H1 (cell line): ENCODE data around the gene GPC6. TPM values are rescaled to one million over a fixed set of nuclear protein-coding genes. Genes with fewer than 3 reads are reported as not detected.

Experiments used
- CTCF ChIA-PET: fragments of 300-600 bp; sonication (Branson Sonifier 250); formaldehyde crosslinking; loops from one replicate; lab custom pipeline; 2021; ENCODE audit not compliant: partially characterized antibody; lab: Charles Lee
- POLR2A ChIA-PET: fragments of 300-600 bp; sonication (Branson Sonifier 250); formaldehyde crosslinking; loops from one replicate; lab custom pipeline; 2021; ENCODE audit warnings: inconsistent platforms; ENCODE audit not compliant: partially characterized antibody; lab: Charles Lee
- DNase-seq, 2 experiments: peaks; one replicate each; pipeline versions ENCODE4 v3.0.0 to v3.0.0-alpha.2; 2010 to 2022; ENCODE audit warnings: low spot score in 2 of 2, low read depth in 1 of 2, mixed read lengths in 1 of 2
- FAIRE-seq: peaks from 2 replicates; lab custom pipeline; 2011; peaks lifted over from hg19 to GRCh38; lab: Jason Lieb, UNC
- H2AFZ ChIP-seq: 2 replicates; pipeline ENCODE4 v1.8.1; 2012; ENCODE audit warnings: low read length, inconsistent platforms
- H2AK5ac ChIP-seq: 2 replicates; pipeline ENCODE4 v1.6.1; 2013; ENCODE audit warnings: low read depth, low read length
- H2BK120ac ChIP-seq: replicated peaks from 2 replicates; pipeline ENCODE3; 2013; ENCODE audit warnings: low read depth, low read length, inconsistent platforms
- H2BK12ac ChIP-seq: 2 replicates; pipeline ENCODE4 v1.6.1; 2013; ENCODE audit warnings: low read depth, low read length
- H2BK15ac ChIP-seq: 2 replicates; pipeline ENCODE4 v1.6.1; 2013; ENCODE audit warnings: low read length
- H2BK20ac ChIP-seq: 2 replicates; pipeline ENCODE4 v1.6.1; 2013; ENCODE audit warnings: low read length
- H2BK5ac ChIP-seq: 2 replicates; pipeline ENCODE4 v1.6.1; 2013; ENCODE audit warnings: low read depth, low read length
- H3K14ac ChIP-seq: 2 replicates; pipeline ENCODE4 v1.6.1; 2013; ENCODE audit warnings: inconsistent platforms; ENCODE audit not compliant: insufficient read length
- H3K18ac ChIP-seq: 2 replicates; pipeline ENCODE4 v1.6.1; 2013; ENCODE audit warnings: low read length; ENCODE audit errors: extremely low read depth
- H3K23ac ChIP-seq: 2 replicates; pipeline ENCODE4 v1.6.1; 2013; ENCODE audit warnings: inconsistent platforms; ENCODE audit not compliant: insufficient read length
- H3K23me2 ChIP-seq: 2 replicates; pipeline ENCODE4 v1.6.1; 2013; ENCODE audit warnings: low read depth, low read length
- H3K27ac ChIP-seq: 2 replicates; pipeline ENCODE4 v1.6.1; 2011; ENCODE audit warnings: low read depth, low read length, inconsistent platforms
- H3K27me3 ChIP-seq, 4 experiments: replicated peaks in 1 of 4; 1 replicate in 1 of 4; 2 replicates in 3 of 4; pipeline versions ENCODE4 v1.6.1 to v1.8.1; 2011 to 2013; ENCODE audit warnings: low read length in 3 of 4, mild to moderate bottlenecking in 3 of 4, inconsistent platforms in 2 of 4, mixed read lengths in 2 of 4, moderate library complexity in 1 of 4; ENCODE audit not compliant: control insufficient read depth in 3 of 4, insufficient read depth in 3 of 4; ENCODE audit errors: extremely low read depth in 1 of 4
- H3K36me3 ChIP-seq, 4 experiments: 2 replicates each; pipeline versions ENCODE4 v1.6.1 to v1.8.1; 2011 to 2013; ENCODE audit warnings: mild to moderate bottlenecking in 4 of 4, low read length in 3 of 4, moderate library complexity in 2 of 4, control low read depth in 1 of 4, inconsistent platforms in 1 of 4; ENCODE audit not compliant: insufficient read depth in 4 of 4, control insufficient read depth in 2 of 4
- H3K4ac ChIP-seq: replicated peaks from 2 replicates; pipeline ENCODE3; 2013; ENCODE audit warnings: low read length, low read depth, mixed read lengths, inconsistent platforms; ENCODE audit not compliant: insufficient read length
- H3K4me1 ChIP-seq, 4 experiments: replicated peaks in 1 of 4; 1 replicate in 1 of 4; 2 replicates in 3 of 4; pipeline versions ENCODE4 v1.6.1 to v1.8.1; 2011 to 2013; ENCODE audit warnings: low read length in 3 of 4, inconsistent platforms in 2 of 4, mixed read lengths in 1 of 4; ENCODE audit not compliant: insufficient read depth in 4 of 4, control insufficient read depth in 3 of 4
- H3K4me2 ChIP-seq, 2 experiments: 2 replicates each; pipeline versions ENCODE4 v1.6.1 to v1.8.1; 2011 to 2013; ENCODE audit warnings: low read depth in 2 of 2, low read length in 2 of 2, control low read depth in 1 of 2, inconsistent platforms in 1 of 2, mild to moderate bottlenecking in 1 of 2; ENCODE audit not compliant: insufficient read depth in 1 of 2
- H3K4me3 ChIP-seq, 4 experiments: fragments of 200-600, 300-600 bp in 1 of 4; sonication (generic), shearing (Covaris generic), sonication (Bioruptor Twin) in 1 of 4; 2 replicates each; pipeline versions ENCODE4 v1.5.1 to v1.8.1; 2011 to 2016; ENCODE audit warnings: low read length in 4 of 4, low read depth in 3 of 4, control low read depth in 2 of 4, inconsistent platforms in 2 of 4, mild to moderate bottlenecking in 2 of 4, mixed read lengths in 1 of 4, moderate library complexity in 1 of 4; ENCODE audit not compliant: insufficient read depth in 2 of 4; ENCODE audit errors: extremely low read depth in 1 of 4
- H3K56ac ChIP-seq: replicated peaks from 2 replicates; pipeline ENCODE3; 2013; ENCODE audit warnings: low read depth, mild to moderate bottlenecking, mixed read lengths, low read length, inconsistent platforms; ENCODE audit not compliant: insufficient read length
- H3K79me1 ChIP-seq: 2 replicates; pipeline ENCODE4 v1.6.1; 2013; ENCODE audit warnings: low read depth, low read length, control low read depth
- H3K79me2 ChIP-seq, 2 experiments: 2 replicates each; pipeline versions ENCODE4 v1.6.1 to v1.8.1; 2012 to 2013; ENCODE audit warnings: low read length in 2 of 2, mild to moderate bottlenecking in 2 of 2, inconsistent platforms in 1 of 2; ENCODE audit not compliant: insufficient read depth in 2 of 2, control insufficient read depth in 1 of 2
- H3K9ac ChIP-seq, 4 experiments: replicated peaks in 1 of 4; 1 replicate in 1 of 4; 2 replicates in 3 of 4; pipeline versions ENCODE4 v1.6.1 to v1.8.1; 2011 to 2013; ENCODE audit warnings: low read depth in 3 of 4, low read length in 3 of 4, control low read depth in 2 of 4, mild to moderate bottlenecking in 2 of 4, moderate library complexity in 2 of 4, inconsistent platforms in 1 of 4; ENCODE audit errors: extremely low read depth in 1 of 4
- H3K9me3 ChIP-seq, 2 experiments: 2 replicates each; pipeline versions ENCODE4 v1.6.1 to v1.8.1; 2012 to 2013; ENCODE audit warnings: mild to moderate bottlenecking in 2 of 2, moderate library complexity in 2 of 2, control low read depth in 1 of 2, inconsistent platforms in 1 of 2, low read depth in 1 of 2, low read length in 1 of 2, mixed read lengths in 1 of 2; ENCODE audit not compliant: insufficient read depth in 2 of 2
- H4K20me1 ChIP-seq, 2 experiments: replicated peaks in 1 of 2; 2 replicates each; pipeline versions ENCODE3 to v1.8.1; 2011 to 2013; ENCODE audit warnings: inconsistent platforms in 2 of 2, low read length in 2 of 2, mild to moderate bottlenecking in 1 of 2; ENCODE audit not compliant: insufficient read depth in 2 of 2, control insufficient read depth in 1 of 2
- H4K5ac ChIP-seq: 2 replicates; pipeline ENCODE4 v1.6.1; 2013; ENCODE audit warnings: low read length, low read depth, mixed read lengths, inconsistent platforms; ENCODE audit not compliant: insufficient read length
- H4K8ac ChIP-seq: 2 replicates; pipeline ENCODE4 v1.8.0; 2013; ENCODE audit warnings: mild to moderate bottlenecking, moderate library complexity, low read length, inconsistent platforms; ENCODE audit not compliant: insufficient read depth; ENCODE audit errors: extremely low read depth
- H4K91ac ChIP-seq: replicated peaks from 2 replicates; pipeline ENCODE3; 2013; ENCODE audit warnings: low read length, mixed read lengths, inconsistent platforms; ENCODE audit not compliant: insufficient read length
- BRCA1 ChIP-seq: IDR thresholded peaks from 2 replicates; pipeline ENCODE4 v1.6.1; 2012; ENCODE audit warnings: low read depth, low read length, improper control_type of control experiment
- CTBP2 ChIP-seq: IDR thresholded peaks from 2 replicates; pipeline ENCODE4 v1.7.0; 2011; ENCODE audit warnings: borderline replicate concordance, mild to moderate bottlenecking, moderate library complexity, mixed read lengths, low read length; ENCODE audit not compliant: insufficient read depth, insufficient read length
- FOSL1 ChIP-seq: IDR thresholded peaks from 2 replicates; pipeline ENCODE4 v1.6.1; 2011; ENCODE audit warnings: mild to moderate bottlenecking, low read depth, low read length, moderate library complexity; ENCODE audit not compliant: insufficient read depth
- PHF8 ChIP-seq: fragments of 200-600 bp; sonication (generic); conservative IDR thresholded peaks from 2 replicates; pipeline ENCODE4 v1.7.1; 2012; ENCODE audit warnings: low read depth, mild to moderate bottlenecking, inconsistent platforms, low read length, moderate library complexity
- POLR2A ChIP-seq, 2 experiments: IDR thresholded peaks; 1 replicate in 1 of 2; 2 replicates in 1 of 2; pipeline ENCODE4 v1.6.1; 2011; ENCODE audit warnings: low read depth in 2 of 2, low read length in 2 of 2, mild to moderate bottlenecking in 2 of 2; ENCODE audit errors: control extremely low read depth in 1 of 2
- RBBP5 ChIP-seq: IDR thresholded peaks from 2 replicates; pipeline ENCODE4 v1.7.1; 2012; ENCODE audit warnings: low read depth, mild to moderate bottlenecking, inconsistent platforms, low read length, moderate library complexity, borderline replicate concordance
- SAP30 ChIP-seq: fragments of 300-600 bp; sonication (generic); IDR thresholded peaks from 2 replicates; pipeline ENCODE4 v1.7.1; 2012; ENCODE audit warnings: low read length, moderate library complexity, mild to moderate bottlenecking, inconsistent platforms; ENCODE audit not compliant: insufficient read depth, insufficient replicate concordance
- SP1 ChIP-seq: IDR thresholded peaks from 2 replicates; pipeline ENCODE4 v1.6.1; 2011; ENCODE audit warnings: low read depth, low read length
- SRF ChIP-seq: IDR thresholded peaks from 2 replicates; pipeline ENCODE4 v1.6.1; 2011; ENCODE audit warnings: mild to moderate bottlenecking, low read depth, low read length, moderate library complexity
- SUZ12 ChIP-seq: fragments of 200-600 bp; sonication (generic); IDR thresholded peaks from 2 replicates; pipeline ENCODE4 v1.6.1; 2012; ENCODE audit warnings: mild to moderate bottlenecking, inconsistent platforms, low read length, moderate library complexity, mixed read lengths
- ZNF274 ChIP-seq: IDR thresholded peaks from 2 replicates; pipeline ENCODE4 v1.7.0; 2012; ENCODE audit warnings: low read length, borderline replicate concordance; ENCODE audit errors: extremely low read depth
- WGBS, 2 experiments: shearing (Covaris generic) in 1 of 2; methylation state at CpG; one replicate each; pipeline versions ENCODE4 v1.1.6 to v1.1.7; 2013 to 2015; ENCODE audit warnings: low lambda C conversion rate in 2 of 2, mixed read lengths in 2 of 2, inconsistent platforms in 1 of 2, low coverage in 1 of 2, missing lambda C conversion rate in 1 of 2; ENCODE audit not compliant: insufficient replicate concordance in 2 of 2, insufficient coverage in 1 of 2, insufficient read length in 1 of 2; ENCODE audit errors: extremely low coverage in 1 of 2, missing lambda C conversion rate in 1 of 2; 5-methylcytosine and 5-hydroxymethylcytosine counted together
- polyA plus RNA-seq, 7 experiments: library from polyadenylated mRNA; depleted of rRNA in 3 of 7; stranded (reverse) in 5 of 7; unstranded in 2 of 7; fragments of >200 nt in 5 of 7; fragments of 200-250 nt in 2 of 7; gene quantifications; 1 replicate in 5 of 7; 2 replicates in 1 of 7; 4 replicates in 1 of 7; pipeline versions ENCODE4 v1.2.1 to v1.2.3, GENCODE V29; 2011 to 2013; ENCODE audit warnings: missing spikeins in 2 of 7, mixed read lengths in 2 of 7
- total RNA-seq: library from RNA; stranded (reverse); fragmentation: NEBNext Ultra II Directional; extraction: Animal tissue kit (Norgen Biotek cat#: 25700); gene quantifications from 2 replicates; pipeline ENCODE4 v1.2.1, GENCODE V29; 2021
- TF ChIP-seq, protein P1 (sequence below): IDR thresholded peaks from 2 replicates; pipeline ENCODE4 v1.6.1; 2012; ENCODE audit warnings: inconsistent platforms

Gene GPC6
- total and polyA plus RNA-seq, 2 of the 8 experiments (the other 6 are each of a cell fraction or from before 2014, with no cell fraction given) = 5.4 to 12.0 TPM

DNA sequence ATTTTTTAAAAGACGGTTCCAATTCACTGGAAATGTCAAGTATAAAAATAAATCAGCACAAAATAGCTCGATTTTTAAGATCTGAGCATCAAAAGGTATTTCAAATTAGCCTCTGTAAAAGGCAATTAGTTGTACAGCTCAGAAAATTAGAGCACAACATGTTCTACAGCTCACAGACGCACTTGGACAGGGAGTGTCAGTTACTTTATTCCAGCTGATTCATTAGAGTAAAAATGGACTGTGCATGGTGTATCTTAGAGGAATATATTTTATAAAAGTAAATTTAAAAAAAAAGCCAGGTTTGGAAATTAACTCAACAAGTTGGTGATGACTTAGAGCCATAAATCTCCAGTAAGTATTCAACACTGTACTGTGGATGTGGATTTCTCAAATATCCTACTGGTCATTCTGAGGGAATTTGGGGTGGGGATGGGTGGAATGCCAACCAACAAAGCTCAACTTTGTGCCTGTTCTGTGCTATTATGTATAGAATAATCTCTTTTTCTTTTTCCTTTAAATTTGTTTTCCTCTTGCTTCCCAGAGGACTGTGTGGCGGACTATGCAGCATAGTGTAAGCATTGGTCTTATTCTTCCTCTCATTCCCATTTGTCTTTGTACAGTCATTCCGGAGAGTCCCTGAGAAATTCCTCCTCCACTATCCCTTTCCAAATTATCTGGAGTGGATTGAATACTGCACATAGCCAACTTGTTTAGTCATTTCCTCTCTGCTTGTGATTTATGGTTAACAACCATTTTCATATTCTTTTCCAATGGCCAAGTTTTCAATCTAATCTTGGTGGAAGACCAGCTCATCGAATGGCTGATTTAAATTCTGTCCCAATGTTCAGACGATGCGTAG lies 1083.6 kb downstream of the GPC6 start:
- no peak overlapping the region for H3K14ac ChIP-seq
- H4K5ac ChIP-seq = no peak overlapping the region
- H3K79me1 ChIP-seq = no peaks in the 10 kb centered on the region
- no peaks in the 10 kb centered on the region for H4K20me1 ChIP-seq
- H2BK120ac ChIP-seq = no peak overlapping the region
- H3K9ac ChIP-seq = no peak overlapping the region
- no peak overlapping the region for H3K27ac ChIP-seq
- FAIRE-seq = no peak
- H2BK5ac ChIP-seq = no peak overlapping the region
- no peak overlapping the region for H3K18ac ChIP-seq
- DNase-seq = no peak
- no peaks in the 10 kb centered on the region for H3K79me2 ChIP-seq
- no peaks in the 10 kb centered on the region for H3K27me3 ChIP-seq
- H3K4me3 ChIP-seq = no peak overlapping the region
- no peak overlapping the region for H2BK20ac ChIP-seq
- no peaks in the 10 kb centered on the region for H3K36me3 ChIP-seq
- H2BK12ac ChIP-seq = no peak overlapping the region
- no peak overlapping the region for H2BK15ac ChIP-seq
- H3K4me1 ChIP-seq = peaks cover 5 to 12% (median 10%) of the 10 kb centered on the region in 4 experiments; a peak in 6 of 7 replicates
- H4K91ac ChIP-seq = no peak overlapping the region
- H2AFZ ChIP-seq = no peak overlapping the region
- H4K8ac ChIP-seq = no peak overlapping the region
- H3K9me3 ChIP-seq = no peaks in the 10 kb centered on the region
- H3K23ac ChIP-seq = no peak overlapping the region
- H3K4ac ChIP-seq = no peak overlapping the region
- H3K56ac ChIP-seq = no peak overlapping the region
- ChIA-PET CTCF (interaction anchor here (0.7 to 1.8 kb wide), 3 partner anchors 10 to 332 kb away, joined by 4 read pairs; no protein-coding TSS in a partner anchor), POLR2A (no interaction called here)
- no peak overlapping the region for H3K4me2 ChIP-seq
- no peaks in the 10 kb centered on the region for H3K23me2 ChIP-seq
- 89% methylated on average over 8 of the region's 8 CpGs; no CpG with 5 or more reads in 1 of the 2 experiments for WGBS, 2 experiments
- H2AK5ac ChIP-seq = no peak overlapping the region
- TF ChIP-seq SRF (no peak), CTBP2 (no peak), BRCA1 (no peak), PHF8 (no peak), RBBP5 (no peak), POLR2A (IDR thresholded peaks at IDR 0.05; ENCODE audit: control extremely low read depth in 1 of 2, low read depth in 2 of 2, low read length in 2 of 2) (no peak), SUZ12 (no peak), SAP30 (no peak), FOSL1 (no peak), ZNF274 (no peak), SP1 (no peak)
- TF ChIP-seq, protein P1, sequence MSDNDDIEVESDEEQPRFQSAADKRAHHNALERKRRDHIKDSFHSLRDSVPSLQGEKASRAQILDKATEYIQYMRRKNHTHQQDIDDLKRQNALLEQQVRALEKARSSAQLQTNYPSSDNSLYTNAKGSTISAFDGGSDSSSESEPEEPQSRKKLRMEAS = no peak
